Neural cell (in vitro differentiated cells): Measurements from ENCODE around the gene ZAP70. TPM values are rescaled to one million over a fixed set of nuclear protein-coding genes. Genes with fewer than 3 reads are reported as not detected.

ENCODE experiments used
- H2AFZ ChIP-seq: fragments of 200-600, 300-800 bp; sonication (generic), shearing (Covaris generic); 2 replicates; pipeline ENCODE4 v1.6.0; 2014; ENCODE audit warnings: low read depth, mild to moderate bottlenecking, antibody characterized with exemption, low read length, moderate library complexity
- H3F3A ChIP-seq: fragments of 200-600 bp; shearing (Covaris generic); 2 replicates; pipeline ENCODE4 v1.6.1; 2016; ENCODE audit warnings: mild to moderate bottlenecking, moderate library complexity, mixed read lengths, antibody characterized with exemption, low read length; ENCODE audit not compliant: insufficient read depth, poor library complexity, severe bottlenecking
- H3K27ac ChIP-seq: fragments of 200-600, 300-800 bp; sonication (generic), shearing (Covaris generic); 2 replicates; pipeline ENCODE4 v1.5.1; 2014; ENCODE audit warnings: mild to moderate bottlenecking, low read length, moderate library complexity
- H3K27me3 ChIP-seq: fragments of 300-800, 200-600 bp; sonication (generic), shearing (Covaris generic); 2 replicates; pipeline ENCODE4 v1.6.0; 2014; ENCODE audit warnings: mild to moderate bottlenecking, low read depth, low read length, moderate library complexity; ENCODE audit not compliant: insufficient read depth
- H3K36me3 ChIP-seq: fragments of 300-800, 200-600 bp; sonication (generic), shearing (Covaris generic); 2 replicates; pipeline ENCODE4 v1.5.1; 2014; ENCODE audit warnings: mild to moderate bottlenecking, antibody characterized with exemption, low read length, moderate library complexity; ENCODE audit not compliant: insufficient read depth
- H3K4me2 ChIP-seq: fragments of 300-800, 200-600 bp; sonication (generic), shearing (Covaris generic); 2 replicates; pipeline ENCODE4 v1.6.0; 2014; ENCODE audit warnings: mild to moderate bottlenecking, low read length
- H3K4me3 ChIP-seq: fragments of 300-800, 200-600 bp; sonication (generic), shearing (Covaris generic); 2 replicates; pipeline ENCODE4 v1.5.1; 2014; ENCODE audit warnings: mild to moderate bottlenecking, low read length, moderate library complexity
- H3K79me2 ChIP-seq: fragments of 200-600 bp; shearing (Covaris generic); replicated peaks from 2 replicates; pipeline ENCODE4 v1.6.0; 2014; ENCODE audit warnings: mild to moderate bottlenecking, low read length, moderate library complexity; ENCODE audit not compliant: insufficient read depth
- H3K9ac ChIP-seq: fragments of 300-800, 200-600 bp; sonication (generic), shearing (Covaris generic); 2 replicates; pipeline ENCODE4 v1.6.1; 2016; ENCODE audit warnings: mild to moderate bottlenecking, low read length, mixed read lengths
- H3K9me2 ChIP-seq: fragments of 200-600 bp; shearing (Covaris generic); 2 replicates; pipeline ENCODE4 v1.6.1; 2016; ENCODE audit warnings: mild to moderate bottlenecking, low read length, mixed read lengths; ENCODE audit not compliant: insufficient read depth
- H3K9me3 ChIP-seq: fragments of 200-600, 300-800 bp; sonication (generic), shearing (Covaris generic); 2 replicates; pipeline ENCODE4 v1.6.1; 2016; ENCODE audit warnings: mild to moderate bottlenecking, mixed run types, low read length, moderate library complexity, mixed read lengths
- H4K20me1 ChIP-seq: fragments of 200-600 bp; shearing (Covaris generic); 2 replicates; pipeline ENCODE4 v1.6.1; 2016; ENCODE audit warnings: mild to moderate bottlenecking, mixed run types; ENCODE audit not compliant: insufficient read depth
- CTCF ChIP-seq: fragments of 450-650 bp; IDR thresholded peaks from 2 replicates; pipeline ENCODE4 v1.5.1; 2014; ENCODE audit warnings: antibody characterized with exemption, mild to moderate bottlenecking, moderate library complexity; ENCODE audit not compliant: poor library complexity, severe bottlenecking
- EP300 ChIP-seq: fragments of 450-650 bp; conservative IDR thresholded peaks from 2 replicates; pipeline ENCODE4 v1.6.1; 2014; ENCODE audit warnings: antibody characterized with exemption, mild to moderate bottlenecking, moderate library complexity; ENCODE audit not compliant: poor library complexity, severe bottlenecking
- EZH2 ChIP-seq: fragments of 200-600, 300-800 bp; shearing (Covaris generic), sonication (generic); IDR thresholded peaks from 2 replicates; pipeline ENCODE4 v1.6.1; 2014; ENCODE audit warnings: antibody characterized with exemption, low read length, borderline replicate concordance, mild to moderate bottlenecking; ENCODE audit not compliant: insufficient read depth, poor library complexity, severe bottlenecking
- MXI1 ChIP-seq: fragments of 450-650 bp; conservative IDR thresholded peaks from 2 replicates; pipeline ENCODE4 v1.6.1; 2014; ENCODE audit warnings: antibody characterized with exemption, mild to moderate bottlenecking; ENCODE audit not compliant: poor library complexity, severe bottlenecking
- POLR2AphosphoS5 ChIP-seq: IDR thresholded peaks from 2 replicates; pipeline ENCODE4 v1.6.1; 2012
- RAD21 ChIP-seq: fragments of 450-650 bp; conservative IDR thresholded peaks from 2 replicates; pipeline ENCODE4 v1.6.1; 2014; ENCODE audit warnings: antibody characterized with exemption, mild to moderate bottlenecking, moderate library complexity
- SMC3 ChIP-seq: fragments of 450-650 bp; conservative IDR thresholded peaks from 2 replicates; pipeline ENCODE4 v1.6.1; 2014; ENCODE audit warnings: antibody characterized with exemption, mild to moderate bottlenecking, moderate library complexity; ENCODE audit not compliant: poor library complexity
- TAF1 ChIP-seq: IDR thresholded peaks from 2 replicates; pipeline ENCODE4 v1.6.1; 2012; ENCODE audit warnings: low read depth
- polyA plus RNA-seq: library from polyadenylated mRNA; depleted of rRNA; stranded (reverse); fragments of >200 nt; gene quantifications from 2 replicates; pipeline ENCODE4 v1.2.3, GENCODE V29; 2014
- TF ChIP-seq, protein P1 (sequence below): IDR thresholded peaks from 2 replicates; pipeline ENCODE4 v1.6.1; 2012; ENCODE audit warnings: borderline replicate concordance

ZAP70 gene
- polyA plus RNA-seq, 1 donor from 2014 or later, result 0.59 TPM

GRCh38 chr2:97675430-97676113, 37.8 kb upstream of the ZAP70 start:
- Histone ChIP-seq H3K27me3 (no peaks in the 10 kb centered on the region), H2AFZ (no peak overlapping the region), H3K27ac (no peak overlapping the region), H3K79me2 (no peaks in the 10 kb centered on the region), H4K20me1 (no peaks in the 10 kb centered on the region), H3K9me2 (no peaks in the 10 kb centered on the region), H3F3A (no peaks in the 10 kb centered on the region), H3K4me3 (no peak overlapping the region), H3K9me3 (no peaks in the 10 kb centered on the region), H3K4me2 (no peak overlapping the region), H3K36me3 (no peaks in the 10 kb centered on the region), H3K9ac (no peak overlapping the region)
- TF ChIP-seq TAF1 (no peak), MXI1 (no peak), CTCF (no peak), EZH2 (no peak), RAD21 (no peak), SMC3 (no peak), EP300 (no peak), POLR2AphosphoS5 (no peak)
- TF ChIP-seq, protein P1, sequence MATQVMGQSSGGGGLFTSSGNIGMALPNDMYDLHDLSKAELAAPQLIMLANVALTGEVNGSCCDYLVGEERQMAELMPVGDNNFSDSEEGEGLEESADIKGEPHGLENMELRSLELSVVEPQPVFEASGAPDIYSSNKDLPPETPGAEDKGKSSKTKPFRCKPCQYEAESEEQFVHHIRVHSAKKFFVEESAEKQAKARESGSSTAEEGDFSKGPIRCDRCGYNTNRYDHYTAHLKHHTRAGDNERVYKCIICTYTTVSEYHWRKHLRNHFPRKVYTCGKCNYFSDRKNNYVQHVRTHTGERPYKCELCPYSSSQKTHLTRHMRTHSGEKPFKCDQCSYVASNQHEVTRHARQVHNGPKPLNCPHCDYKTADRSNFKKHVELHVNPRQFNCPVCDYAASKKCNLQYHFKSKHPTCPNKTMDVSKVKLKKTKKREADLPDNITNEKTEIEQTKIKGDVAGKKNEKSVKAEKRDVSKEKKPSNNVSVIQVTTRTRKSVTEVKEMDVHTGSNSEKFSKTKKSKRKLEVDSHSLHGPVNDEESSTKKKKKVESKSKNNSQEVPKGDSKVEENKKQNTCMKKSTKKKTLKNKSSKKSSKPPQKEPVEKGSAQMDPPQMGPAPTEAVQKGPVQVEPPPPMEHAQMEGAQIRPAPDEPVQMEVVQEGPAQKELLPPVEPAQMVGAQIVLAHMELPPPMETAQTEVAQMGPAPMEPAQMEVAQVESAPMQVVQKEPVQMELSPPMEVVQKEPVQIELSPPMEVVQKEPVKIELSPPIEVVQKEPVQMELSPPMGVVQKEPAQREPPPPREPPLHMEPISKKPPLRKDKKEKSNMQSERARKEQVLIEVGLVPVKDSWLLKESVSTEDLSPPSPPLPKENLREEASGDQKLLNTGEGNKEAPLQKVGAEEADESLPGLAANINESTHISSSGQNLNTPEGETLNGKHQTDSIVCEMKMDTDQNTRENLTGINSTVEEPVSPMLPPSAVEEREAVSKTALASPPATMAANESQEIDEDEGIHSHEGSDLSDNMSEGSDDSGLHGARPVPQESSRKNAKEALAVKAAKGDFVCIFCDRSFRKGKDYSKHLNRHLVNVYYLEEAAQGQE, result no peak

DNA sequence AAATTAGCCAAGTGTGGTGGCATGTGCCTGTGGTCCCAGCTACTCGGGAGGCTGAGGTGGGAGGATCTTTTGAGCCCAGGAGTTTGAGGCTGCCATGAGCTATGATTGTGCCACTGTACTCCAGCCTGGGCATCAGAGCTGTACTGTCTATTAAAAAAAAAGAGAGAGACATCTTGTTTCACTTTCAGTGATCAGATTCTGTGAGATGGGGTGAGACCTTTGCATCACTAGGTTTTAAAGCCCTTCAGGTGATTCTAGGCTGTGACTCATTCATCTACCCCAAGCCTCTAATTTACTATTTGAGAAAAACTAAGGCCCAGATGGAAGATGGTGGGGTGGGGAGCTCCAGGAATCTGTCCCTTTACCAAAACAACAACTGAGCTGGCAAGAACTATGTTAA, 36.8 kb upstream of the ZAP70 start:
- H3K4me3 ChIP-seq, result no peak overlapping the region
- no peaks in the 10 kb centered on the region for H3K9me2 ChIP-seq
- no peak overlapping the region for H3K9ac ChIP-seq
- H3K79me2 ChIP-seq, result no peaks in the 10 kb centered on the region
- H4K20me1 ChIP-seq, result no peaks in the 10 kb centered on the region
- no peaks in the 10 kb centered on the region for H3K36me3 ChIP-seq
- H3F3A ChIP-seq, result no peaks in the 10 kb centered on the region
- H3K9me3 ChIP-seq, result no peaks in the 10 kb centered on the region
- H3K27me3 ChIP-seq, result no peaks in the 10 kb centered on the region
- no peak overlapping the region for H3K4me2 ChIP-seq
- H2AFZ ChIP-seq, result no peak overlapping the region
- TF ChIP-seq, protein P1, result no peak
- no peak for TF ChIP-seq CTCF
- H3K27ac ChIP-seq, result no peak overlapping the region
